HepG2 (cell line): ENCODE data around the gene PITRM1. TPM values are rescaled to one million over a fixed set of nuclear protein-coding genes. Genes with fewer than 3 reads are reported as not detected.

Source experiments
- ATAC-seq: fragments of 200-7000 bp; cut with Tn5 transposase; 3 replicates; pipeline ENCODE4 v1.9.1; 2020; ENCODE audit warnings: mild to moderate bottlenecking, moderate library complexity
- BruUV-seq: library from RNA; stranded (reverse); fragments of 400-500 nt; replicated peaks from 2 replicates; lab custom pipeline; 2021; lab: Mats Ljungman, UMichigan
- CTCF ChIA-PET: fragments of 300-600 bp; formaldehyde crosslinking; extraction: SDS; loops from one replicate; lab custom pipeline; 2021; ENCODE audit warnings: low total read pairs, inconsistent platforms, low intra/inter-chr PET ratio; lab: Yijun Ruan, JAX
- POLR2A ChIA-PET: fragments of 350-600 bp; sonication (Branson Sonifier 250); formaldehyde crosslinking; loops from one replicate; lab custom pipeline; 2020; ENCODE audit warnings: antibody characterized with exemption, inconsistent platforms; lab: Yijun Ruan, JAX
- DNase-seq: peaks from one replicate; pipeline ENCODE4 v3.0.0-alpha.2; 2015; ENCODE audit warnings: low spot score
- FAIRE-seq: peaks from 3 replicates; lab custom pipeline; 2011; peaks lifted over from hg19 to GRCh38; lab: Jason Lieb, UNC
- H2AFZ ChIP-seq: one replicate; pipeline ENCODE4 v1.6.1; 2011; ENCODE audit warnings: low read length, inconsistent platforms
- H3K27ac ChIP-seq: fragments of 300-600 bp; 3 replicates; pipeline ENCODE4 v1.8.0; 2011; ENCODE audit warnings: mixed run types, mild to moderate bottlenecking, mixed read lengths, low read length, inconsistent platforms; ENCODE audit not compliant: insufficient read depth; ENCODE audit errors: extremely low read length
- H3K27me3 ChIP-seq, 2 experiments: fragments of 200-600 bp in 1 of 2; 2 replicates in 1 of 2; 3 replicates in 1 of 2; pipeline versions ENCODE4 v1.6.0 to v1.8.0; 2011; ENCODE audit warnings: low read length in 2 of 2, mild to moderate bottlenecking in 2 of 2, moderate library complexity in 2 of 2, inconsistent platforms in 1 of 2; ENCODE audit not compliant: insufficient read depth in 2 of 2, control insufficient read depth in 1 of 2
- H3K36me3 ChIP-seq, 2 experiments: fragments of 200-600 bp in 1 of 2; replicated peaks in 1 of 2; 2 replicates in 1 of 2; 3 replicates in 1 of 2; pipeline versions ENCODE4 v1.5.1 to v1.8.0; 2011; ENCODE audit warnings: low read length in 2 of 2, inconsistent platforms in 1 of 2; ENCODE audit not compliant: insufficient read depth in 2 of 2, control insufficient read depth in 1 of 2
- H3K4me1 ChIP-seq: 2 replicates; pipeline ENCODE4 v1.5.1; 2012; ENCODE audit warnings: low read length, inconsistent platforms; ENCODE audit not compliant: insufficient read depth
- H3K4me2 ChIP-seq: 2 replicates; pipeline ENCODE4 v1.6.0; 2011; ENCODE audit warnings: low read depth, low read length, inconsistent platforms
- H3K4me3 ChIP-seq, 3 experiments: fragments of 200-600 bp in 1 of 3; sonication (generic), shearing (Covaris generic) in 1 of 3; replicated peaks in 1 of 3; 2 replicates each; pipeline ENCODE4 v1.5.1; 2011 to 2016; ENCODE audit warnings: low read length in 3 of 3, inconsistent platforms in 2 of 3, low read depth in 2 of 3, mild to moderate bottlenecking in 2 of 3, control low read depth in 1 of 3, mixed read lengths in 1 of 3; ENCODE audit not compliant: insufficient read depth in 1 of 3
- H3K79me2 ChIP-seq: one replicate; pipeline ENCODE4 v1.6.1; 2011; ENCODE audit warnings: low read length, inconsistent platforms; ENCODE audit not compliant: insufficient read depth
- H3K9ac ChIP-seq: 2 replicates; pipeline ENCODE4 v1.6.0; 2011; ENCODE audit warnings: mild to moderate bottlenecking, low read depth, low read length, inconsistent platforms; ENCODE audit not compliant: insufficient read depth
- H3K9me3 ChIP-seq: 2 replicates; pipeline ENCODE4 v1.5.1; 2012; ENCODE audit warnings: mild to moderate bottlenecking, low read length
- H4K20me1 ChIP-seq: 2 replicates; pipeline ENCODE4 v1.6.0; 2011; ENCODE audit warnings: inconsistent platforms, mild to moderate bottlenecking, low read length, moderate library complexity; ENCODE audit not compliant: insufficient read depth
- CENPT ChIP-seq: sonication (generic); formaldehyde crosslinking; IDR thresholded peaks from 2 replicates; pipeline ENCODE4 v1.8.0; 2022; ENCODE audit warnings: low read depth, mild to moderate bottlenecking, moderate library complexity, missing genetic modification reagents
- GABPB1 ChIP-seq: IDR thresholded peaks from 2 replicates; pipeline ENCODE4 v1.6.1; 2016; ENCODE audit warnings: mild to moderate bottlenecking, missing genetic modification reagents, moderate library complexity, missing compliant biosample characterization
- KLF11 ChIP-seq: IDR thresholded peaks from 2 replicates; pipeline ENCODE4 v1.6.1; 2016; ENCODE audit warnings: missing compliant biosample characterization
- KMT2A ChIP-seq: sonication (generic); formaldehyde crosslinking; IDR thresholded peaks from 2 replicates; pipeline ENCODE4 v1.4.0; 2020; ENCODE audit warnings: missing genetic modification reagents
- MAZ ChIP-seq, 2 experiments: sonication (generic) in 1 of 2; formaldehyde crosslinking in 1 of 2; IDR thresholded peaks; 2 replicates each; pipeline versions ENCODE4 v1.5.0 to v1.6.1; 2012 to 2020; ENCODE audit warnings: low read depth in 2 of 2, mild to moderate bottlenecking in 2 of 2, borderline replicate concordance in 1 of 2, improper control_type of control experiment in 1 of 2, low read length in 1 of 2, missing genetic modification reagents in 1 of 2, moderate library complexity in 1 of 2
- NFE2L2 ChIP-seq: fragments of 150-350 bp; IDR thresholded peaks from 2 replicates; pipeline ENCODE4 v1.6.1; 2014; ENCODE audit warnings: low read length
- POGZ ChIP-seq: sonication (generic); formaldehyde crosslinking; IDR thresholded peaks from 2 replicates; pipeline ENCODE4 v1.4.0; 2020; ENCODE audit warnings: mild to moderate bottlenecking, missing genetic modification reagents
- SNAI1 ChIP-seq: sonication (generic); formaldehyde crosslinking; IDR thresholded peaks from 2 replicates; pipeline ENCODE4 v1.5.0; 2020; ENCODE audit warnings: mild to moderate bottlenecking, missing genetic modification reagents, borderline replicate concordance
- SOX6 ChIP-seq, 2 experiments: fragments of 450-650 bp in 1 of 2; sonication (generic) in 1 of 2; formaldehyde crosslinking in 1 of 2; IDR thresholded peaks; 2 replicates each; pipeline versions ENCODE4 v1.4.0 to v1.6.1; 2017 to 2020; ENCODE audit warnings: antibody characterized with exemption in 1 of 2, mild to moderate bottlenecking in 1 of 2, missing genetic modification reagents in 1 of 2
- TCF12 ChIP-seq, 2 experiments: fragments of 450-650 bp in 1 of 2; sonication (generic) in 1 of 2; formaldehyde crosslinking in 1 of 2; IDR thresholded peaks; 2 replicates each; pipeline versions ENCODE4 v1.6.1 to v1.8.0; 2017 to 2022; ENCODE audit warnings: antibody characterized with exemption in 1 of 2, mild to moderate bottlenecking in 1 of 2, missing genetic modification reagents in 1 of 2, moderate library complexity in 1 of 2
- ZBTB42 ChIP-seq: sonication (generic); formaldehyde crosslinking; IDR thresholded peaks from 2 replicates; pipeline ENCODE4 v1.5.0; 2020; ENCODE audit warnings: mild to moderate bottlenecking, missing genetic modification reagents
- ZNF160 ChIP-seq: sonication (generic); formaldehyde crosslinking; IDR thresholded peaks from 2 replicates; pipeline ENCODE4 v1.8.0; 2022; ENCODE audit warnings: mild to moderate bottlenecking, inconsistent platforms, missing genetic modification reagents
- WGBS: methylation state at CpG from one replicate; pipeline ENCODE4 v1.1.6; 2017; ENCODE audit warnings: low lambda C conversion rate; 5-methylcytosine and 5-hydroxymethylcytosine counted together
- in situ Hi-C: cut with HindIII; loops from 2 replicates; pipeline ENCODE4 v1.10.0; 2017; ENCODE audit warnings: low pct_unique_long_range_greater_than_20kb; ENCODE audit not compliant: extremely low pct_ligation_motif_present
- intact Hi-C: fragments of 100-400 bp; cut with micrococcal nuclease; formaldehyde crosslinking; loops from one replicate; pipeline ENCODE4 v1.10.0; 2022; ENCODE audit not compliant: unreplicated experiment
- polyA plus RNA-seq, 8 experiments: library from polyadenylated mRNA; depleted of rRNA in 3 of 8; stranded (reverse) in 7 of 8; unstranded in 1 of 8; fragments of >200 nt; fragmentation: Illumina TruSeq in 4 of 8; extraction: Trizol in 4 of 8; gene quantifications; 2 replicates each; pipeline versions ENCODE4 v1.2.1 to v1.2.3, GENCODE V29; 2011 to 2016; ENCODE audit warnings: low read depth in 4 of 8, missing spikeins in 1 of 8, mixed read lengths in 1 of 8; ENCODE audit not compliant: insufficient read depth in 1 of 8
- total RNA-seq, 5 experiments: library from RNA; depleted of rRNA; stranded (reverse); fragments of >200 nt; fragmentation: Illumina TruSeq; extraction: Trizol; gene quantifications; 2 replicates each; pipeline ENCODE4 v1.2.3, GENCODE V29; 2016; ENCODE audit warnings: low read depth in 1 of 5
- TF ChIP-seq, protein P1 (sequence below): sonication (generic); formaldehyde crosslinking; IDR thresholded peaks from 2 replicates; pipeline ENCODE4 v1.4.0; 2020; ENCODE audit warnings: missing genetic modification reagents, borderline replicate concordance
- TF ChIP-seq, protein P2 (sequence below): sonication (generic); formaldehyde crosslinking; IDR thresholded peaks from 2 replicates; pipeline ENCODE4 v1.4.0; 2020; ENCODE audit warnings: missing genetic modification reagents, mild to moderate bottlenecking, borderline replicate concordance

PITRM1 gene
- total and polyA plus RNA-seq, 2 of the 13 experiments (the other 11 are each of a cell fraction or from before 2014, with no cell fraction given): 16.4 to 29.0 TPM

DNA sequence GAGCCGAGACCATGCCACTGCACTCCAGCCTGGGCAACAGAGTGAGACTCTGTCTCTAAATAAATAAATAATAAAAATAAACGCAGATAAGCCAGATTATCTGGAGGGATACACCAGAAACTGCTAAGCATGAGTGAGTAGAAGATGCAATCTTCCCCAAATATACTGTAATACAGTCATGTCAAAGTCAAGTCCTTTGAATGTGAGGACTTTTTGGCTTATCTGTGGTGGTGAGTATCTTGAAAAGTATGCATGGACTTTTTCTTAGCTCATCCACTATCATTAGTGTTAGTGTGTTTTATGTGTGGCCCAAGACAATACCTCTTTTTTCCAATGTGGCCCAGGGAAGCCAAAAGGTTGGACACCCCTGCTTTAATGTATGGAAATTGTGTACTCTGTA lies 44.7 kb upstream of the PITRM1 start:
- in situ Hi-C loops: no loop called here
- POLR2A ChIA-PET: no interaction called here

DNA sequence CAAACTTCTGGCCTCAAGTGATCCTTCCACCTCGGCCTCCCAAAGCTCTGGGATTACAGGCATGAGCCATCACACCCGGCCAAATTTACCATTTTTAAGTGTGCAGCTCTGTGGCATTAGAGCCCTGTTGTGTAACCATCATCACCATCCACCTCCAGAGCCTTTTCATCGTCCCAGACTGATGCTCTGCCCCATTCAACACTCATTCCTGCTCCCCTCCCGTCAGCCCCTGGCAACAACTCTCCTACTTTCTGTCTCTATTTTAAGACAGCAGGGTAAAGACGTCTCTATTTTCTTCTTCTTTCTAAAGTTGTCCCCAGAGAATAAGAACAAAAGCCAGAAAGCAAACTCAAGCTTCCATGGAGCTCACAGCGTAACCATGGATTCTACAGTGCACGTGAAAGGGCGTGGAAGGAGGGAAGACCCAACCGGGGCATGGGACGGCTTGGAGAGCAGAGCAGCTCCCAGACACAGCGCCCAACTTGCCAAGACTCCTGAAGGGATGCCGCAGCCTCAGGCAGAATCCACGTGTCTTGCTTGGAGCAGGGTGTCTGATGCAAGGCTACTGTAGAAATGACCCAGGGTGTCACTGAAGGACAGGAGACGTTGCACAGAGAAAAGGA lies 42.7 kb upstream of the PITRM1 start:
- no peak overlapping the region for H2AFZ ChIP-seq
- in situ Hi-C loops: no loop called here
- H3K79me2 ChIP-seq: no peaks in the 10 kb centered on the region
- no peaks in the 10 kb centered on the region for H3K36me3 ChIP-seq
- peaks cover 4 to 19% of the 10 kb centered on the region in 2 experiments; a peak in 4 of 5 replicates for H3K27me3 ChIP-seq
- ChIA-PET CTCF (no interaction called here), POLR2A (no interaction called here)
- no peak overlapping the region for H3K4me2 ChIP-seq
- no peak for ATAC-seq
- H3K9ac ChIP-seq: no peak overlapping the region
- no peak overlapping the region for H3K27ac ChIP-seq
- WGBS: 36% methylated on average over 14 of the region's 14 CpGs
- intact Hi-C loops: no loop called here
- no peak for DNase-seq
- no peaks in the 10 kb centered on the region for H4K20me1 ChIP-seq
- H3K4me3 ChIP-seq: no peak overlapping the region
- H3K4me1 ChIP-seq: no peaks in the 10 kb centered on the region
- H3K9me3 ChIP-seq: no peaks in the 10 kb centered on the region
- BruUV-seq: no TSS peak
- no peak for FAIRE-seq
- TF ChIP-seq SOX6 (IDR thresholded peaks at IDR 0.05): no peak
- TF ChIP-seq SOX6 (CRISPR knock-in tag; IDR thresholded peaks at IDR 0.05): no peak
- TF ChIP-seq POGZ (CRISPR knock-in tag): no peak
- TF ChIP-seq TCF12 (IDR thresholded peaks at IDR 0.05): no peak
- no peak for TF ChIP-seq TCF12 (CRISPR knock-in tag; IDR thresholded peaks at IDR 0.05)
- TF ChIP-seq, protein P1, sequence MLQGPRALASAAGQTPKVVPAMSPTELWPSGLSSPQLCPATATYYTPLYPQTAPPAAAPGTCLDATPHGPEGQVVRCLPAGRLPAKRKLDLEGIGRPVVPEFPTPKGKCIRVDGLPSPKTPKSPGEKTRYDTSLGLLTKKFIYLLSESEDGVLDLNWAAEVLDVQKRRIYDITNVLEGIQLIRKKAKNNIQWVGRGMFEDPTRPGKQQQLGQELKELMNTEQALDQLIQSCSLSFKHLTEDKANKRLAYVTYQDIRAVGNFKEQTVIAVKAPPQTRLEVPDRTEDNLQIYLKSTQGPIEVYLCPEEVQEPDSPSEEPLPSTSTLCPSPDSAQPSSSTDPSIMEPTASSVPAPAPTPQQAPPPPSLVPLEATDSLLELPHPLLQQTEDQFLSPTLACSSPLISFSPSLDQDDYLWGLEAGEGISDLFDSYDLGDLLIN (CRISPR knock-in tag): no peak
- TF ChIP-seq ZNF160: no peak
- TF ChIP-seq MAZ (IDR thresholded peaks at IDR 0.05; ENCODE audit: borderline replicate concordance, low read depth, low read length): no peak
- no peak for TF ChIP-seq MAZ (CRISPR knock-in tag; IDR thresholded peaks at IDR 0.05; ENCODE audit: low read depth)
- TF ChIP-seq KMT2A (CRISPR knock-in tag): no peak

More for the DNA sequence above, 44.7 kb upstream of the PITRM1 start:
- no TSS peak for BruUV-seq
- no peaks in the 10 kb centered on the region for H3K9me3 ChIP-seq
- no peak for DNase-seq
- H3K9ac ChIP-seq: no peak overlapping the region
- WGBS: 0% methylated on average over 2 of the region's 2 CpGs
- H3K79me2 ChIP-seq: no peaks in the 10 kb centered on the region
- intact Hi-C loops: no loop called here
- TF ChIP-seq ZBTB42 (CRISPR knock-in tag) (no peak), NFE2L2 (no peak), KLF11 (CRISPR knock-in tag) (no peak), CENPT (CRISPR knock-in tag) (no peak), GABPB1 (CRISPR knock-in tag) (no peak), SNAI1 (no peak)
- TF ChIP-seq, protein P2, sequence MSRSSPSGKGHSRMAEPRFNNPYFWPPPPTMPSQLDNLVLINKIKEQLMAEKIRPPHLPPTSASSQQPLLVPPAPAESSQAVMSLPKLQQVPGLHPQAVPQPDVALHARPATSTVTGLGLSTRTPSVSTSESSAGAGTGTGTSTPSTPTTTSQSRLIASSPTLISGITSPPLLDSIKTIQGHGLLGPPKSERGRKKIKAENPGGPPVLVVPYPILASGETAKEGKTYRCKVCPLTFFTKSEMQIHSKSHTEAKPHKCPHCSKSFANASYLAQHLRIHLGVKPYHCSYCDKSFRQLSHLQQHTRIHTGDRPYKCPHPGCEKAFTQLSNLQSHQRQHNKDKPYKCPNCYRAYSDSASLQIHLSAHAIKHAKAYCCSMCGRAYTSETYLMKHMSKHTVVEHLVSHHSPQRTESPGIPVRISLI: no peak
- TF ChIP-seq, all 625 proteins: peak for 0
- Histone ChIP-seq H4K20me1 (no peaks in the 10 kb centered on the region), H3K27ac (no peak overlapping the region), H3K36me3 (no peaks in the 10 kb centered on the region), H2AFZ (no peak overlapping the region), H3K4me2 (no peak overlapping the region), H3K4me3 (no peak overlapping the region), H3K27me3 (peaks cover 4 to 19% of the 10 kb centered on the region in 2 experiments; a peak in 4 of 5 replicates), H3K4me1 (no peaks in the 10 kb centered on the region)
- CTCF ChIA-PET: no interaction called here
- no peak for ATAC-seq
- FAIRE-seq: no peak
